Cardiac fibroblast (primary cell): Measurements from ENCODE around the gene KLK14.

ENCODE experiments used
- DNase-seq, 2 donors: peaks; one replicate each; pipeline versions ENCODE4 v3.0.0 to v3.0.0-alpha.2; 2010; ENCODE audit warnings: low read depth in 2 of 2
- H3K4me3 ChIP-seq, 2 donors: replicated peaks in 1 of 2; 1 replicate in 1 of 2; 2 replicates in 1 of 2; pipeline ENCODE4 v1.5.1; 2011; ENCODE audit warnings: low read depth in 2 of 2, low read length in 2 of 2, mild to moderate bottlenecking in 2 of 2, moderate library complexity in 1 of 2
- CTCF ChIP-seq: IDR thresholded peaks from one replicate; pipeline ENCODE4 v1.5.1; 2011; ENCODE audit warnings: low read depth, mild to moderate bottlenecking, low read length, inconsistent platforms

The KLK14 gene

GRCh38 chr19:51102991-51103390, 20.3 kb upstream of the KLK14 start:
- no peak overlapping the region for H3K4me3 ChIP-seq
- no peak for TF ChIP-seq CTCF
- no peak for DNase-seq

- TF ChIP-seq CTCF = no peak
- no peak overlapping the region for H3K4me3 ChIP-seq
- DNase-seq = peak in 1 of 2 donors; percentile 20
These were observed 18.6 kb upstream of the KLK14 start for GRCh38 chr19:51101171-51101865.

- no peak for DNase-seq
- no peak for TF ChIP-seq CTCF
- no peak overlapping the region for H3K4me3 ChIP-seq
These were observed 17.9 kb upstream of the KLK14 start for GRCh38 chr19:51100601-51101000.

GRCh38 chr19:51099047-51099382, 16.3 kb upstream of the KLK14 start:
- no peak overlapping the region for H3K4me3 ChIP-seq
- TF ChIP-seq CTCF = no peak
- DNase-seq = no peak

- peak in 1 of 2 donors; percentile 35 for DNase-seq
- no peak for TF ChIP-seq CTCF
- no peak overlapping the region for H3K4me3 ChIP-seq
These were observed 15.8 kb upstream of the KLK14 start for GRCh38 chr19:51098365-51099046.

- no peak for TF ChIP-seq CTCF
- H3K4me3 ChIP-seq = no peak overlapping the region
- DNase-seq = no peak
These were observed 15.1 kb upstream of the KLK14 start for GRCh38 chr19:51097796-51098195.
